ENCODE results near the gene PKHD1.

PKHD1 gene

GRCh38 chr6:52087498-52087999, at the start of gene PKHD1:
Gene PKHD1 (minus strand): TSS chr6:52087613. CDS start chr6:52084933, 2,680 bp downstream.
- no peak for DNase-seq (ENCODE audit: low spot score)

- no peak for DNase-seq (ENCODE audit: low spot score)
Observed at GRCh38 chr6:52136934-52137467, 49.6 kb upstream of the PKHD1 start.

- DNase-seq (ENCODE audit: low spot score): no peak
Observed at GRCh38 chr6:52136055-52136454, 48.6 kb upstream of the PKHD1 start.

GRCh38 chr6:52135217-52135616, 47.8 kb upstream of the PKHD1 start:
- DNase-seq (ENCODE audit: low spot score): no peak

GRCh38 chr6:52134011-52134410, 46.6 kb upstream of the PKHD1 start:
- no peak for DNase-seq (ENCODE audit: low spot score)

GRCh38 chr6:52133324-52133723, 45.9 kb upstream of the PKHD1 start:
- no peak for DNase-seq (ENCODE audit: low spot score)

GRCh38 chr6:52132292-52132691, 44.9 kb upstream of the PKHD1 start:
- DNase-seq (ENCODE audit: low spot score): no peak

- no peak for DNase-seq (ENCODE audit: low spot score)
Observed at GRCh38 chr6:52130440-52130839, 43.0 kb upstream of the PKHD1 start.

GRCh38 chr6:52127957-52128356, 40.5 kb upstream of the PKHD1 start:
- DNase-seq (ENCODE audit: low spot score): no peak

GRCh38 chr6:52126231-52126630, 38.8 kb upstream of the PKHD1 start:
- no peak for DNase-seq (ENCODE audit: low spot score)

GRCh38 chr6:52125572-52125971, 38.2 kb upstream of the PKHD1 start:
- DNase-seq (ENCODE audit: low spot score): no peak

GRCh38 chr6:52125139-52125538, 37.7 kb upstream of the PKHD1 start:
- DNase-seq (ENCODE audit: low spot score): no peak

- DNase-seq (ENCODE audit: low spot score): no peak
Observed at GRCh38 chr6:52124126-52125121, 37.0 kb upstream of the PKHD1 start.

- DNase-seq (ENCODE audit: low spot score): no peak
Observed at GRCh38 chr6:52123251-52123650, 35.8 kb upstream of the PKHD1 start.

GRCh38 chr6:52117352-52117751, 29.9 kb upstream of the PKHD1 start:
- DNase-seq (ENCODE audit: low spot score): no peak

- no peak for DNase-seq (ENCODE audit: low spot score)
Observed at GRCh38 chr6:52116605-52116948, 29.2 kb upstream of the PKHD1 start.

GRCh38 chr6:52115891-52116604, 28.6 kb upstream of the PKHD1 start:
- DNase-seq (ENCODE audit: low spot score): no peak

GRCh38 chr6:52115145-52115741, 27.8 kb upstream of the PKHD1 start:
- no peak for DNase-seq (ENCODE audit: low spot score)

GRCh38 chr6:52109171-52109571, 21.8 kb upstream of the PKHD1 start:
- DNase-seq (ENCODE audit: low spot score): peak; percentile 15

GRCh38 chr6:52108128-52108527, 20.7 kb upstream of the PKHD1 start:
- no peak for DNase-seq (ENCODE audit: low spot score)

- DNase-seq (ENCODE audit: low spot score): no peak
Observed at GRCh38 chr6:52106994-52107393, 19.6 kb upstream of the PKHD1 start.

GRCh38 chr6:52104979-52105378, 17.6 kb upstream of the PKHD1 start:
- no peak for DNase-seq (ENCODE audit: low spot score)

All from pons (tissue), 1 donor.